SK-N-SH treated with all-trans-retinoic acid at 6 μM for 48 hours (cell line): ENCODE results near the gene HCAR2.

Source experiments
- CSRNP3 ChIP-seq: fragments of 250-450 bp; sonication (Bioruptor Pico); IDR thresholded peaks from 2 replicates; pipeline ENCODE4 v1.5.1; 2021; ENCODE audit warnings: mild to moderate bottlenecking, moderate library complexity
- PATZ1 ChIP-seq: fragments of 250-450 bp; sonication (Bioruptor Pico); IDR thresholded peaks from 2 replicates; pipeline ENCODE4 v1.8.0; 2020; ENCODE audit warnings: mild to moderate bottlenecking, moderate library complexity, borderline replicate concordance
- RARB ChIP-seq: fragments of 250-450 bp; sonication (Bioruptor Pico); IDR thresholded peaks from 2 replicates; pipeline ENCODE4 v1.8.0; 2021; ENCODE audit warnings: mild to moderate bottlenecking, moderate library complexity
- ZC3H10 ChIP-seq: fragments of 250-450 bp; sonication (Bioruptor Pico); IDR thresholded peaks from 2 replicates; pipeline ENCODE4 v1.5.1; 2021; ENCODE audit warnings: mild to moderate bottlenecking, moderate library complexity
- ZFP30 ChIP-seq: fragments of 450-650 bp; formaldehyde crosslinking; IDR thresholded peaks from 2 replicates; pipeline ENCODE4 v1.5.0; 2022; ENCODE audit warnings: mild to moderate bottlenecking, moderate library complexity
- TF ChIP-seq, protein P1 (sequence below): fragments of 250-450 bp; sonication (Bioruptor Pico); IDR thresholded peaks from 2 replicates; pipeline ENCODE4 v1.5.1; 2020; ENCODE audit warnings: low read depth, mild to moderate bottlenecking, moderate library complexity

GRCh38 chr12:122732170-122732569 is 29.0 kb upstream of the HCAR2 start:
- no peak for TF ChIP-seq ZFP30 (CRISPR knock-in tag)
- no peak for TF ChIP-seq RARB (CRISPR knock-in tag)
- TF ChIP-seq ZC3H10 = no peak
- no peak for TF ChIP-seq PATZ1 (CRISPR knock-in tag)
- TF ChIP-seq, protein P1, sequence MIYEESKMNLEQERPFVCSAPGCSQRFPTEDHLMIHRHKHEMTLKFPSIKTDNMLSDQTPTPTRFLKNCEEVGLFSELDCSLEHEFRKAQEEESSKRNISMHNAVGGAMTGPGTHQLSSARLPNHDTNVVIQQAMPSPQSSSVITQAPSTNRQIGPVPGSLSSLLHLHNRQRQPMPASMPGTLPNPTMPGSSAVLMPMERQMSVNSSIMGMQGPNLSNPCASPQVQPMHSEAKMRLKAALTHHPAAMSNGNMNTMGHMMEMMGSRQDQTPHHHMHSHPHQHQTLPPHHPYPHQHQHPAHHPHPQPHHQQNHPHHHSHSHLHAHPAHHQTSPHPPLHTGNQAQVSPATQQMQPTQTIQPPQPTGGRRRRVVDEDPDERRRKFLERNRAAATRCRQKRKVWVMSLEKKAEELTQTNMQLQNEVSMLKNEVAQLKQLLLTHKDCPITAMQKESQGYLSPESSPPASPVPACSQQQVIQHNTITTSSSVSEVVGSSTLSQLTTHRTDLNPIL = no peak
- no peak for TF ChIP-seq CSRNP3 (CRISPR knock-in tag)
